ENCODE measurements around the gene C5orf34.
"Not testable (repeated sequence)": the region's sequence is repeated elsewhere in the genome, so short reads cannot be mapped to it uniquely, and the experiment has no call there.

C5orf34 gene

DNA sequence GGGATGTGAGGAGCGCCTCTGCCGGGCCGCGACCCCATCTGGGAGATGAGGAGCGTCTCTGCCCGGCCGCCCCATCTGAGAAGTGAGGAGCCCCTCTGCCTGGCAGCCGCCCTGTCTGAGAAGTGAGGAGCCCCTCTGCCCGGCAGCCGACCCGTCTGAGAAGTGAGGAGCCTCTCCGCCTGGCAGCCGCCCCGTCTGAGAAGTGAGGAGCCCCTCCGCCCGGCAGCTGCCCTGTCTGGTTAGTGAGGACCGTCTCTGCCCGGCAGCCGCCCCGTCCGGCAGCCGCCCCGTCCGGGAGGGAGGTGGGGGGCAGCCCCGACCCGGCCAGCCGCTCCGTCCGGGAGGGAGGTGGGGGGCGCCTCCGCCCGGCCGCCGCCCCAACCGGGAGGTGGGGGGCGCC lies 3.9 kb downstream of the C5orf34 start:
- no CpG with 5 or more reads among the region's 36 CpGs for WGBS, 2 donors (ENCODE audit: extremely low coverage in 2 of 2, insufficient read length in 2 of 2, insufficient replicate concordance in 1 of 2)
- not testable (repeated sequence) for H3K79me1 ChIP-seq (ENCODE audit: low read depth, low read length); H3K23ac ChIP-seq (ENCODE audit: low read depth, low read length, poor library complexity)

DNA sequence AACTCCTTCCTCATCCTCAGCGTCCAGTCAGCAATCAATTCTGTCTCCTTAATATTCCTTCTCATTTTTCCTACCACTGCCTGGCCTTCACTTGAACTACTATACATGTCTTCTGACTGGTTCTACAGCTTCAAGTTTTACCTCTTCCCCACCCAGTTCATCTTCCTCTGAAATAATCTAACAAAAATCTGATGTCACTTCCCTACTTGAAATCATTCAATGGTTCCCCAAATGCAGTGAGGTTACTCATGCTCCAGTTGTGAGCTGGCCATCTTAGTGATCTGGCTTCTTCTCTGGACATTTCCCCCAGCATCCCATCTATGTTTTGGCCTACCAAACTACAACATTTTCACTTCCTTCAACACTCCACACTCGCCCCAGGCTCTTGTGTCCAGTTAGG lies 16.4 kb downstream of the C5orf34 start:
- H3K27ac ChIP-seq (replicated peaks; ENCODE audit: low read length), result no peak overlapping the region
- H3K4me1 ChIP-seq (ENCODE audit: control insufficient read depth in 2 of 2, insufficient read depth in 1 of 2, low read depth in 1 of 2, low read length in 2 of 2), result no peaks in the 10 kb centered on the region
- no peak overlapping the region for H2BK15ac ChIP-seq (ENCODE audit: low read length)
- no peak overlapping the region for H3K18ac ChIP-seq (ENCODE audit: low read length)
- DNase-seq (ENCODE audit: low spot score), result no peak
- H2AK5ac ChIP-seq (ENCODE audit: low read depth, low read length), result no peak overlapping the region
- no peak overlapping the region for H2BK5ac ChIP-seq (ENCODE audit: low read length)
- no peak overlapping the region for H3K4ac ChIP-seq (ENCODE audit: low read length)
- no peak overlapping the region for H3K4me3 ChIP-seq (ENCODE audit: low read length in 2 of 2)
- no peak overlapping the region for H3K9ac ChIP-seq (ENCODE audit: low read depth, low read length, poor library complexity)
- no peak overlapping the region for H3K23ac ChIP-seq (ENCODE audit: low read depth, low read length, poor library complexity)
- H3K14ac ChIP-seq (ENCODE audit: low read length), result no peak overlapping the region
- H4K91ac ChIP-seq (ENCODE audit: low read depth, low read length, poor library complexity), result no peak overlapping the region
- H2AFZ ChIP-seq (ENCODE audit: low read length), result no peak overlapping the region
- no peaks in the 10 kb centered on the region for H3K9me3 ChIP-seq (replicated peaks in 1 of 2; ENCODE audit: control insufficient read depth in 2 of 2, insufficient read depth in 1 of 2, low read depth in 1 of 2, low read length in 2 of 2)
- no peak overlapping the region for H3K4me2 ChIP-seq (ENCODE audit: insufficient read depth, low read length, poor library complexity, severe bottlenecking)
- no peak overlapping the region for H2BK120ac ChIP-seq (ENCODE audit: low read depth, low read length)
- no peaks in the 10 kb centered on the region for H3K79me1 ChIP-seq (ENCODE audit: low read depth, low read length)
- H4K8ac ChIP-seq (ENCODE audit: low read depth, low read length), result no peak overlapping the region
- WGBS, 2 donors (ENCODE audit: extremely low coverage in 2 of 2, insufficient read length in 2 of 2, insufficient replicate concordance in 1 of 2), result no CpG with 5 or more reads among the region's 2 CpGs
- H3K36me3 ChIP-seq (replicated peaks in 1 of 2; ENCODE audit: control insufficient read depth in 2 of 2, insufficient read depth in 2 of 2, low read length in 2 of 2), result peaks cover 5 to 89% of the 10 kb centered on the region in 2 donors
- H3K27me3 ChIP-seq (ENCODE audit: control insufficient read depth in 3 of 3, insufficient read depth in 3 of 3, low read depth in 1 of 3, low read length in 3 of 3), result no peaks in the 10 kb centered on the region
- no peak overlapping the region for H2BK12ac ChIP-seq (ENCODE audit: low read length)

More for the DNA sequence above, 3.9 kb downstream of the C5orf34 start:
- not testable (repeated sequence) for H3K9me3 ChIP-seq (replicated peaks in 1 of 2; ENCODE audit: control insufficient read depth in 2 of 2, insufficient read depth in 1 of 2, low read depth in 1 of 2, low read length in 2 of 2); H3K27me3 ChIP-seq (ENCODE audit: control insufficient read depth in 3 of 3, insufficient read depth in 3 of 3, low read depth in 1 of 3, low read length in 3 of 3); H2BK12ac ChIP-seq (ENCODE audit: low read length); DNase-seq (ENCODE audit: low spot score); H3K14ac ChIP-seq (ENCODE audit: low read length); H2AFZ ChIP-seq (ENCODE audit: low read length); H3K4ac ChIP-seq (ENCODE audit: low read length); H4K91ac ChIP-seq (ENCODE audit: low read depth, low read length, poor library complexity); H3K9ac ChIP-seq (ENCODE audit: low read depth, low read length, poor library complexity); H2BK5ac ChIP-seq (ENCODE audit: low read length); H3K4me1 ChIP-seq (ENCODE audit: control insufficient read depth in 2 of 2, insufficient read depth in 1 of 2, low read depth in 1 of 2, low read length in 2 of 2); H2AK5ac ChIP-seq (ENCODE audit: low read depth, low read length); H2BK15ac ChIP-seq (ENCODE audit: low read length); H3K4me2 ChIP-seq (ENCODE audit: insufficient read depth, low read length, poor library complexity, severe bottlenecking); H4K8ac ChIP-seq (ENCODE audit: low read depth, low read length); H2BK120ac ChIP-seq (ENCODE audit: low read depth, low read length); H3K4me3 ChIP-seq (ENCODE audit: low read length in 2 of 2); H3K18ac ChIP-seq (ENCODE audit: low read length); H3K27ac ChIP-seq (replicated peaks; ENCODE audit: low read length)
- peaks cover 5 to 46% of the 10 kb centered on the region in 2 donors for H3K36me3 ChIP-seq (replicated peaks in 1 of 2; ENCODE audit: control insufficient read depth in 2 of 2, insufficient read depth in 2 of 2, low read length in 2 of 2)

DNA sequence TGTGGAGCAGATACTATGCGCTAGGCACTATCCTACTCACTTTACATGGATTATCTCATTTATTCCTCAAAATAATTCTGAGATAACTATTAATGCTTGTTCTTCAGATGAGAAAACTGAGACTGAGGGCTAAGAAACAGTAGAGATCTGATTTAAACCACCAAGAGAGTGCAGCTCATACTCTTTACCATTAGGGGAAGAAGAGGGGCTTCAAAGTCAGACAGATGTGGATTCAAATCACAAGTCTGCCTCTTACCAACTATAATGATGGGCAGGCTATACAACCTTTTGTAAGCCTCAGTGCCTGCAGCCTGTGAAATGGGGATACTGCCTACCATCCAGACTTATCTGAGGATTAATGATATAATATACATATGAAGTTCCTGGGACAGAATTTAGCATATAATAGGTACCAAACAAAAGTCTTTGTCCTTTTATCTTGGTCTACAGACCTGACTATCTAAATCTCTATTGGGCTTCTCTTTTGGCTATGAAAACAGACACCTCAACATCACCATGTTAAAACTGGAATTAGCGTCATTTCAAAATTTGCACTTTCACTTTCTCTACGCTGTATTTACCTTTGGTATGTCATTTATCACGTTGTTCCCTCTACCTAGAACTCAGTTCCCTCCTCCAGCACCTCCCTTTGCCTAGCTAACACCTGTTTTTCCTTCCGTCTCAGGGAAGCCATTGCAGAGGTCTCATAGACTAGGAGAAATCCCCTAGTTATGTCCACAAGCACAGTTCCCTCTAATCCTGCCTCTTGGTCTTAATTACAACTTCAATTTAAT lies 17.4 kb downstream of the C5orf34 start:
- no peak overlapping the region for H2BK15ac ChIP-seq (ENCODE audit: low read length)
- DNase-seq (ENCODE audit: low spot score), result no peak
- no CpG with 5 or more reads among the region's 5 CpGs for WGBS, 2 donors (ENCODE audit: extremely low coverage in 2 of 2, insufficient read length in 2 of 2, insufficient replicate concordance in 1 of 2)

DNA sequence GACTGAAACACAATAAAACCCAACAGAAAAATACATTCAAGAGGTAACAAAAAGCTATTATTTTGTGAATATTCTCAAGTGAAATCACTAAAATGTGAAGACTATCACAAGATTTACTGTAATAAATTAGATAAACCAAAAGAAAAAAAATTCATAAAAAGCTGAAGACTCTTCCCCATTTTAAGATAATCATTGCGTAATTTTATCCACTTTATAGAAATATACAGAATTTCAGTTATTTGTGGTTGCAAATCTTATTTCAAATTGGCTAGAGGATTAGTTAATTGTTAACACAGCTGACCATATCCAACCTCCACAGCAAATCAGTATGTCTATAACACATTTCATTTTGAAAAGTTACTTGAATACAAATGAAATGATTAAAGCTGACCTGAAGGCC lies 23.6 kb downstream of the C5orf34 start:
- Histone ChIP-seq H3K79me1 (ENCODE audit: low read depth, low read length) (no peaks in the 10 kb centered on the region), H3K4me1 (ENCODE audit: control insufficient read depth in 2 of 2, insufficient read depth in 1 of 2, low read depth in 1 of 2, low read length in 2 of 2) (no peaks in the 10 kb centered on the region), H2AFZ (ENCODE audit: low read length) (no peak overlapping the region), H2BK12ac (ENCODE audit: low read length) (no peak overlapping the region), H2BK5ac (ENCODE audit: low read length) (no peak overlapping the region), H3K27ac (replicated peaks; ENCODE audit: low read length) (no peak overlapping the region), H3K4me3 (ENCODE audit: low read length in 2 of 2) (no peak overlapping the region), H2BK15ac (ENCODE audit: low read length) (no peak overlapping the region), H3K9me3 (replicated peaks in 1 of 2; ENCODE audit: control insufficient read depth in 2 of 2, insufficient read depth in 1 of 2, low read depth in 1 of 2, low read length in 2 of 2) (no peaks in the 10 kb centered on the region), H3K14ac (ENCODE audit: low read length) (no peak overlapping the region), H3K23ac (ENCODE audit: low read depth, low read length, poor library complexity) (no peak overlapping the region), H3K36me3 (replicated peaks in 1 of 2; ENCODE audit: control insufficient read depth in 2 of 2, insufficient read depth in 2 of 2, low read length in 2 of 2) (peaks cover 1 to 97% of the 10 kb centered on the region in 2 donors), H3K4ac (ENCODE audit: low read length) (no peak overlapping the region), H2BK120ac (ENCODE audit: low read depth, low read length) (no peak overlapping the region), H3K18ac (ENCODE audit: low read length) (no peak overlapping the region), H3K27me3 (ENCODE audit: control insufficient read depth in 3 of 3, insufficient read depth in 3 of 3, low read depth in 1 of 3, low read length in 3 of 3) (no peaks in the 10 kb centered on the region), H3K4me2 (ENCODE audit: insufficient read depth, low read length, poor library complexity, severe bottlenecking) (no peak overlapping the region), H2AK5ac (ENCODE audit: low read depth, low read length) (no peak overlapping the region), H4K8ac (ENCODE audit: low read depth, low read length) (no peak overlapping the region), H3K9ac (ENCODE audit: low read depth, low read length, poor library complexity) (no peak overlapping the region), H4K91ac (ENCODE audit: low read depth, low read length, poor library complexity) (no peak overlapping the region)
- WGBS, 2 donors (ENCODE audit: extremely low coverage in 2 of 2, insufficient read length in 2 of 2, insufficient replicate concordance in 1 of 2), result no CpG with 5 or more reads among the region's 1 CpG
- DNase-seq (ENCODE audit: low spot score), result no peak

More for the DNA sequence above, 17.4 kb downstream of the C5orf34 start:
- H3K23ac ChIP-seq (ENCODE audit: low read depth, low read length, poor library complexity), result no peak overlapping the region
- no peak overlapping the region for H2AFZ ChIP-seq (ENCODE audit: low read length)
- H3K4me3 ChIP-seq (ENCODE audit: low read length in 2 of 2), result no peak overlapping the region
- H3K9ac ChIP-seq (ENCODE audit: low read depth, low read length, poor library complexity), result no peak overlapping the region
- H3K4me2 ChIP-seq (ENCODE audit: insufficient read depth, low read length, poor library complexity, severe bottlenecking), result no peak overlapping the region
- H2BK12ac ChIP-seq (ENCODE audit: low read length), result no peak overlapping the region
- no peaks in the 10 kb centered on the region for H3K9me3 ChIP-seq (replicated peaks in 1 of 2; ENCODE audit: control insufficient read depth in 2 of 2, insufficient read depth in 1 of 2, low read depth in 1 of 2, low read length in 2 of 2)
- no peak overlapping the region for H4K91ac ChIP-seq (ENCODE audit: low read depth, low read length, poor library complexity)
- no peak overlapping the region for H4K8ac ChIP-seq (ENCODE audit: low read depth, low read length)
- no peak overlapping the region for H2BK5ac ChIP-seq (ENCODE audit: low read length)
- H3K36me3 ChIP-seq (replicated peaks in 1 of 2; ENCODE audit: control insufficient read depth in 2 of 2, insufficient read depth in 2 of 2, low read length in 2 of 2), result peaks cover 4 to 89% of the 10 kb centered on the region in 2 donors
- H3K18ac ChIP-seq (ENCODE audit: low read length), result no peak overlapping the region
- no peak overlapping the region for H3K27ac ChIP-seq (replicated peaks; ENCODE audit: low read length)
- H2BK120ac ChIP-seq (ENCODE audit: low read depth, low read length), result no peak overlapping the region
- H3K79me1 ChIP-seq (ENCODE audit: low read depth, low read length), result no peaks in the 10 kb centered on the region
- no peak overlapping the region for H2AK5ac ChIP-seq (ENCODE audit: low read depth, low read length)
- no peak overlapping the region for H3K14ac ChIP-seq (ENCODE audit: low read length)
- no peak overlapping the region for H3K4ac ChIP-seq (ENCODE audit: low read length)
- no peaks in the 10 kb centered on the region for H3K4me1 ChIP-seq (ENCODE audit: control insufficient read depth in 2 of 2, insufficient read depth in 1 of 2, low read depth in 1 of 2, low read length in 2 of 2)
- H3K27me3 ChIP-seq (ENCODE audit: control insufficient read depth in 3 of 3, insufficient read depth in 3 of 3, low read depth in 1 of 3, low read length in 3 of 3), result no peaks in the 10 kb centered on the region

Data from neuronal stem cell (in vitro differentiated cells).